ENCODE results near the gene ANKFY1.

DNA sequence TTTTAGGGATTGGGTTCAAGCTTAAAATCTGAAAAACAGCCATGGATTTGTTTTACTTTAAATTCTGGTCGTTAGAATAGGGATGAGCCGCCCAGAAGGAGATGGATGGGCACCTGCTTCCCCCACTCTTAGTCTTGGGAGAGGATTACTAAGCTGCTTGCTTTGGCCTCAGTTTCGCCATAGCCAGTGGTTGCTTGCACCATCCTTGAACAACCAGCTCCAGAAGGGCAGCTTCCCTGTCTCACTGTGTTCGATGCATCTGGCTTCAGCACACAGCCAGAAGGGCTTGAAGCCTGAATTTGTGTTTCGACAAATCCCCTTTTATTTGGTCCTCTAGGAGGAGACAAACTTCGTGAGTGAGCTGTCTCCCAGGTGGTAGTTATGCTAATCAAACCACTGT, 113.7 kb downstream of the ANKFY1 start:
- no peak for TF ChIP-seq EP300 (IDR thresholded peaks at IDR 0.05)
- TF ChIP-seq POLR2A (IDR thresholded peaks at IDR 0.05), result no peak

All from tibial nerve (tissue), 3 donors.